Glutamatergic neuron (in vitro differentiated cells): ENCODE results near the gene TPRG1L. TPM values are rescaled to one million over a fixed set of nuclear protein-coding genes. Genes with fewer than 3 reads are reported as not detected.
A peak's percentile ranks its signal among the peaks of the same experiment; 100 is the strongest.
"Not testable (repeated sequence)": the region's sequence is repeated elsewhere in the genome, so short reads cannot be mapped to it uniquely, and the experiment has no call there.

Experiments used
- DNase-seq: peaks from one replicate; pipeline ENCODE4 v3.0.0; 2022
- H3K27ac Mint-ChIP-seq: one replicate; pipeline ENCODE4 v1.8.0; 2020; ENCODE audit warnings: mild to moderate bottlenecking, mixed read lengths, inconsistent platforms; ENCODE audit not compliant: unreplicated experiment
- H3K27me3 Mint-ChIP-seq: one replicate; pipeline ENCODE4 v1.8.0; 2020; ENCODE audit warnings: mild to moderate bottlenecking, moderate library complexity, mixed read lengths, inconsistent platforms; ENCODE audit not compliant: unreplicated experiment
- H3K36me3 Mint-ChIP-seq: one replicate; pipeline ENCODE4 v1.8.0; 2020; ENCODE audit warnings: mild to moderate bottlenecking, mixed read lengths, inconsistent platforms; ENCODE audit not compliant: unreplicated experiment
- H3K4me1 Mint-ChIP-seq: one replicate; pipeline ENCODE4 v1.8.0; 2020; ENCODE audit warnings: mild to moderate bottlenecking, low read depth, mixed read lengths, inconsistent platforms; ENCODE audit not compliant: unreplicated experiment
- H3K4me3 Mint-ChIP-seq: one replicate; pipeline ENCODE4 v1.8.0; 2020; ENCODE audit warnings: mild to moderate bottlenecking, mixed read lengths, inconsistent platforms; ENCODE audit not compliant: unreplicated experiment
- H3K9me3 Mint-ChIP-seq: one replicate; pipeline ENCODE4 v1.8.0; 2020; ENCODE audit warnings: mild to moderate bottlenecking, moderate library complexity, mixed read lengths, inconsistent platforms; ENCODE audit not compliant: unreplicated experiment
- total RNA-seq: library from RNA; stranded (reverse); fragmentation: NEBNext Ultra II Directional; extraction: Animal tissue kit (Norgen Biotek cat#: 25700); gene quantifications from one replicate; pipeline ENCODE4 v1.2.1, GENCODE V29; 2021; ENCODE audit not compliant: unreplicated experiment
- TF ChIP-seq, protein P1 (sequence below): fragments of 200-600 bp; sonication (generic); IDR thresholded peaks from one replicate; pipeline ENCODE4 v1.5.0; 2021; ENCODE audit not compliant: partially characterized antibody, unreplicated experiment

Gene TPRG1L
- total RNA-seq, 1 donor from 2014 or later, result 43.1 TPM

DNA sequence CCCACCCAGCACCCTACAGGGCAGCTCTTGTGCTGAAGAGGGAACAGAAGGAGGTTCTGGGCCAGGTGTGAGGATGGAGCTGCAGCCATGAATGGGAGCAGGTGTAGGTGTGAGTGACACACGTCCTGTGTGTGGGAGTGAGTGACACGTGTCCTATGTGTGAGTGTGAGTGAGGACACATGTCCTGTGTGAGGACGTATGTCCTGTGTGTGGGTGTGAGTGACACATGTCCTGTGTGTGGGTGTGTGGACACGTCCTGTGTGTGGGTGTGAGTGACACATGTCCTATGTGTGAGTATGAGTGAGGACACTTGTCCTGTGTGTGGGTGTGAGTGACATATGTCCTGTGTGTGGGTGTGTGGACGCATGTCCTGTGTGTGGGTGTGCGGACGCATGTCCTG lies 39.9 kb upstream of the TPRG1L start:
- H3K4me1 Mint-ChIP-seq, result peaks cover 2% of the 10 kb centered on the region
- no peaks in the 10 kb centered on the region for H3K36me3 Mint-ChIP-seq
- H3K4me3 Mint-ChIP-seq, result no peak overlapping the region
- peaks cover 9% of the 10 kb centered on the region for H3K27me3 Mint-ChIP-seq
- no peaks in the 10 kb centered on the region for H3K9me3 Mint-ChIP-seq
- TF ChIP-seq, protein P1, sequence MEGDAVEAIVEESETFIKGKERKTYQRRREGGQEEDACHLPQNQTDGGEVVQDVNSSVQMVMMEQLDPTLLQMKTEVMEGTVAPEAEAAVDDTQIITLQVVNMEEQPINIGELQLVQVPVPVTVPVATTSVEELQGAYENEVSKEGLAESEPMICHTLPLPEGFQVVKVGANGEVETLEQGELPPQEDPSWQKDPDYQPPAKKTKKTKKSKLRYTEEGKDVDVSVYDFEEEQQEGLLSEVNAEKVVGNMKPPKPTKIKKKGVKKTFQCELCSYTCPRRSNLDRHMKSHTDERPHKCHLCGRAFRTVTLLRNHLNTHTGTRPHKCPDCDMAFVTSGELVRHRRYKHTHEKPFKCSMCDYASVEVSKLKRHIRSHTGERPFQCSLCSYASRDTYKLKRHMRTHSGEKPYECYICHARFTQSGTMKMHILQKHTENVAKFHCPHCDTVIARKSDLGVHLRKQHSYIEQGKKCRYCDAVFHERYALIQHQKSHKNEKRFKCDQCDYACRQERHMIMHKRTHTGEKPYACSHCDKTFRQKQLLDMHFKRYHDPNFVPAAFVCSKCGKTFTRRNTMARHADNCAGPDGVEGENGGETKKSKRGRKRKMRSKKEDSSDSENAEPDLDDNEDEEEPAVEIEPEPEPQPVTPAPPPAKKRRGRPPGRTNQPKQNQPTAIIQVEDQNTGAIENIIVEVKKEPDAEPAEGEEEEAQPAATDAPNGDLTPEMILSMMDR, result no peak
- DNase-seq, result no peak
- no peak overlapping the region for H3K27ac Mint-ChIP-seq

DNA sequence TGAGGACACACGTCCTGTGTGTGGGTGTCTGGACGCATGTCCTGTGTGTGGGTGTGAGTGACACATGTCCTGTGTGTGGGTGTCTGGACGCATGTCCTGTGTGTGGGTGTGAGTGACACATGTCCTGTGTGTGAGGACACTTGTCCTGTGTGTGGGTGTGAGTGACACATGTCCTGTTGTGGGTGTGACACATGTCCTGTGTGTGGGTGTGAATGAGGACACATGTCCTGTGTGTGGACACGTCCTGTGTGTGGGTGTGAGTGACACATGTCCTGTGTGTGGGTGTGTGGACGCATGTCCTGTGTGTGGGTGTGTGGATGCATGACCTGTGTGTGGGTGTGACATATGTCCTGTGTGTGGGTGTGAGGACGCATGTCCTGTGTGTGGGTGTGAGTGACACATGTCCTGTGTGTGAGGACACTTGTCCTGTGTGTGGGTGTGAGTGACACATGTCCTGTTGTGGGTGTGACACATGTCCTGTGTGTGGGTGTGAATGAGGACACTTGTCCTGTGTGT lies 39.4 kb upstream of the TPRG1L start:
- not testable (repeated sequence) for H3K27me3 Mint-ChIP-seq, DNase-seq, H3K9me3 Mint-ChIP-seq, H3K36me3 Mint-ChIP-seq, H3K4me1 Mint-ChIP-seq, H3K27ac Mint-ChIP-seq, H3K4me3 Mint-ChIP-seq

DNA sequence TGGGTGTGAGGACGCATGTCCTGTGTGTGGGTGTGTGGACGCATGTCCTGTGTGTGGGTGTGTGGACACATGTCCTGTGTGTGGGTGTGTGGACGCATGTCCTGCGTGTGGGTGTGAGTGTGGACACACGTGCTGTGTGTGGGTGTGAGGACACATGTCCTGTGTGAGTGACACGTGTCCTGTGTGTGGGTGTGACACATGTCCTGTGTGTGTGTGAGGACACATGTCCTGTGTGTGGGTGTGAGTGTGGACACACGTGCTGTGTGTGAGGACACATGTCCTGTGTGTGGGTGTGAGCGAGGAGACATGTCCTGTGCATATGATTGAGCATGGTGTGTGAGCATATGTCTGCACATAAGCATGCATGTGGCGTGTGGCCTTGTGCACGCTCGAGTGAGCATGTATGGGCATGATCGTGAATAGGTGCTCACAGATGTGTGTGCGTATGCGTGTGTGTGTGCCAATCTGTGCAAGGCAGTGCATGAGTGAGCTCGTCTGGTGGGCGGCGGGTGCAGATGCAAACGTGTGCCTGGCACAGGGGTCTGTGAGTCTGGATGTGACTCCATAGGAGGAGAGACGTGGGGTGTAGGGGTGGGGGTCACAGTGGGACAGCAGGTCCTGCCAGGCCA lies 38.8 kb upstream of the TPRG1L start:
- no peak overlapping the region for H3K27ac Mint-ChIP-seq
- H3K9me3 Mint-ChIP-seq, result no peaks in the 10 kb centered on the region
- peaks cover 4% of the 10 kb centered on the region for H3K4me1 Mint-ChIP-seq
- H3K27me3 Mint-ChIP-seq, result peaks cover 10% of the 10 kb centered on the region
- TF ChIP-seq, protein P1, result no peak
- no peak overlapping the region for H3K4me3 Mint-ChIP-seq
- no peak for DNase-seq
- H3K36me3 Mint-ChIP-seq, result no peaks in the 10 kb centered on the region

DNA sequence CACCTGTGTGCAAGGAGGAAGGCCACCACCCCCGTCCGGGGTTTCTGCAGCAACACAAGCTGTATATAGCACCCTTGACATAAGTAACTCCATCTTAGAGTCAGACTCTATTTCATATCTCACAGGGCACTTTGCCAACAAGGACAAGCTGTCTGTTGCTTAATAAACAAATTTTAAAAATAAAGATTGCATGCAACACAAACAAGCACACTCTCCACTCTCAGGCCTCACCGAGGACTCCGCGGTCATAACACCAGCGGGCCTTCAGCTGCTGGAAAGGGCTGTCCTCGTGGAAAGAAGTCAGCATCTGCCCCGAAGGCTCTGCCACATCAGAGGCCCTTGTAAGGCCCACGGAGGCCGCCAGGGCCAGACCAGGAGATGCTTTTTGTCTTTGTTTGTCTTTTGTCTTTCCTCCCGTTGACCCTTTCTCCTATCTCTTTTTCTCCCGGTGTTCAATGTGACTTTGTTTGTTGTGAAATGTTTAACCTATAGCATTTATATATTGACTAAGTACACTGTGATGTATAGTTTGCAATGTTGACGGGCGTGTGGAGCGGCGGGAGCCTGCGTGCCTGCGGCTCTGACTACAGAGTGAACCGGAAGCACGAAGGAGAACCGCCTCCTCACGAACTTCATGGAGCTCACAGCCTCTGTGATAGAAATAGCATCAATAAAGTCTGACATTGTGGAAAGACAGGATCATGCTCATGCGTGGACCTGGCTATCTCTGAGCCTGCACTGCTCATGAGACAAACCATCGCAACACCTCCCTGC lies 37.6 kb upstream of the TPRG1L start:
- DNase-seq, result no peak

DNA sequence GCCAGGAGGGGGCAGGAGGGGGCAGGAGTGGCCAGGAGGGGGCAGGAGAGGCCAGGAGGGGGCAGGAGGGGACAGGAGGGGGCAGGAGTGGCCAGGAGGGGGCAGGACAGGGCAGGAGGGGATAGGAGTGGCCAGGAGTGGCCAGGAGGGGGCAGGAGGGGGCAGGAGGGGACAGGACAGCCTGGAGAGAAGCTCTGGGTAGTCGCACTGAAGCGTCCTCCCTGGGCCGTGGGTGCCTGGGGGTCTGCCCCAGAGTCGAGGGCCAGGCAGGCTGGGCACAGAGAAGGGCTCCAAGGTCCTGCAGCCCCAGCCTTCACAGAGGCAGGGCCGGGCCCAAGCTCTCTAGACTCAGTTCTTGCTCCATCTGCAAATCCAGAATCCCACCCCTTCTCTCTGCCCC lies 36.4 kb upstream of the TPRG1L start:
- Mint-ChIP-seq H3K4me3 (no peak overlapping the region), H3K4me1 (peaks cover 4% of the 10 kb centered on the region), H3K9me3 (no peaks in the 10 kb centered on the region), H3K36me3 (no peaks in the 10 kb centered on the region), H3K27ac (no peak overlapping the region), H3K27me3 (peaks cover 10% of the 10 kb centered on the region)
- TF ChIP-seq, protein P1, result no peak
- no peak for DNase-seq

More for the DNA sequence above, 37.6 kb upstream of the TPRG1L start:
- peaks cover 4% of the 10 kb centered on the region for H3K4me1 Mint-ChIP-seq
- TF ChIP-seq, protein P1, result no peak
- no peaks in the 10 kb centered on the region for H3K36me3 Mint-ChIP-seq
- H3K27ac Mint-ChIP-seq, result peak overlapping the region; percentile 4
- H3K9me3 Mint-ChIP-seq, result no peaks in the 10 kb centered on the region
- H3K27me3 Mint-ChIP-seq, result peaks cover 10% of the 10 kb centered on the region
- no peak overlapping the region for H3K4me3 Mint-ChIP-seq
